Stimulated activated naive B cell treated with anti-CD40 and anti-IgM and Interleukin-4, amounts not matched to agents 10 μg/mL and 1 μg/mL and 100 μg/mL, for 72 hours (primary cell): ENCODE measurements around the gene SULT4A1.

Experiments
- ATAC-seq, 2 donors: fragments of 150-1000 bp; cut with Tn5 transposase; replicated peaks; 2 replicates each; pipeline ENCODE4 v1.10.0; 2021; ENCODE audit warnings: moderate library complexity in 1 of 2
- DNase-seq: peaks from one replicate; pipeline ENCODE4 v3.0.0; 2021
- H3K27ac Mint-ChIP-seq: one replicate; pipeline ENCODE4 v1.8.0; 2022; ENCODE audit warnings: mild to moderate bottlenecking, mixed read lengths
- H3K27me3 Mint-ChIP-seq, 2 donors: one replicate each; pipeline ENCODE4 v1.8.0; 2022; ENCODE audit warnings: mixed read lengths in 2 of 2
- H3K36me3 Mint-ChIP-seq, 2 donors: one replicate each; pipeline ENCODE4 v1.8.0; 2022; ENCODE audit warnings: mixed read lengths in 2 of 2, mild to moderate bottlenecking in 1 of 2
- H3K4me1 Mint-ChIP-seq, 2 donors: one replicate each; pipeline ENCODE4 v1.8.0; 2022; ENCODE audit warnings: mixed read lengths in 2 of 2, mild to moderate bottlenecking in 1 of 2
- H3K4me3 Mint-ChIP-seq, 2 donors: one replicate each; pipeline ENCODE4 v1.8.0; 2022; ENCODE audit warnings: mild to moderate bottlenecking in 2 of 2, mixed read lengths in 2 of 2, moderate library complexity in 1 of 2
- H3K9me3 Mint-ChIP-seq, 2 donors: one replicate each; pipeline ENCODE4 v1.8.0; 2022; ENCODE audit warnings: mixed read lengths in 2 of 2, mild to moderate bottlenecking in 1 of 2

Gene SULT4A1

GRCh38 chr22:43892183-43892894, 30.0 kb upstream of the SULT4A1 start:
- no peaks in the 10 kb centered on the region for H3K9me3 Mint-ChIP-seq
- ATAC-seq: no peak

GRCh38 chr22:43891360-43892182, 29.3 kb upstream of the SULT4A1 start, which contains the start of gene PNPLA5:
TSS of gene PNPLA5 (minus strand) at chr22:43892013. CDS start at chr22:43891880, 133 bp downstream.
- H3K36me3 Mint-ChIP-seq: no peaks in the 10 kb centered on the region
- no peaks in the 10 kb centered on the region for H3K9me3 Mint-ChIP-seq
- H3K4me3 Mint-ChIP-seq: peak within 1 kb of the TSS in 1 of 2 donors; percentile 60
- H3K4me1 Mint-ChIP-seq: peaks cover 3 to 8% of the 10 kb centered on the region in 2 donors
- DNase-seq (no peak), ATAC-seq (peak; percentile 58 to 61)
- H3K27me3 Mint-ChIP-seq: peaks cover 49 to 77% of the 10 kb centered on the region in 2 donors
- no peak within 1 kb of the TSS for H3K27ac Mint-ChIP-seq

More at GRCh38 chr22:43892183-43892894, 30.0 kb upstream of the SULT4A1 start:
- Mint-ChIP-seq H3K4me1 (peaks cover 3 to 8% of the 10 kb centered on the region in 2 donors), H3K27ac (no peak overlapping the region), H3K36me3 (no peaks in the 10 kb centered on the region), H3K27me3 (peaks cover 44 to 69% of the 10 kb centered on the region in 2 donors), H3K4me3 (no peak overlapping the region)
- DNase-seq: no peak

- DNase-seq (no peak), ATAC-seq (no peak)
- Mint-ChIP-seq H3K36me3 (no peaks in the 10 kb centered on the region), H3K4me3 (no peak overlapping the region), H3K27me3 (peaks cover 45 to 77% of the 10 kb centered on the region in 2 donors), H3K9me3 (no peaks in the 10 kb centered on the region), H3K27ac (no peak overlapping the region), H3K4me1 (peaks cover 3 to 8% of the 10 kb centered on the region in 2 donors)
Observed at GRCh38 chr22:43890901-43891331, 28.6 kb upstream of the SULT4A1 start.

GRCh38 chr22:43889860-43890253, 27.5 kb upstream of the SULT4A1 start:
- peaks cover 0 to 1% of the 10 kb centered on the region in 2 donors for H3K9me3 Mint-ChIP-seq
- no peak overlapping the region for H3K4me3 Mint-ChIP-seq
- H3K27me3 Mint-ChIP-seq: peaks cover 51 to 83% of the 10 kb centered on the region in 2 donors
- no peak overlapping the region for H3K27ac Mint-ChIP-seq
- DNase-seq (no peak), ATAC-seq (no peak)
- peaks cover 5 to 9% of the 10 kb centered on the region in 2 donors for H3K4me1 Mint-ChIP-seq
- H3K36me3 Mint-ChIP-seq: no peaks in the 10 kb centered on the region

- Mint-ChIP-seq H3K9me3 (peaks cover 0 to 1% of the 10 kb centered on the region in 2 donors), H3K36me3 (no peaks in the 10 kb centered on the region)
Observed at GRCh38 chr22:43889201-43889859, 27.0 kb upstream of the SULT4A1 start.

GRCh38 chr22:43888740-43889139, 26.4 kb upstream of the SULT4A1 start:
- no peak for ATAC-seq

More at GRCh38 chr22:43889201-43889859, 27.0 kb upstream of the SULT4A1 start:
- no peak for ATAC-seq
- Mint-ChIP-seq H3K4me1 (peaks cover 8 to 12% of the 10 kb centered on the region in 2 donors), H3K4me3 (no peak overlapping the region), H3K27ac (no peak overlapping the region), H3K27me3 (peaks cover 54 to 86% of the 10 kb centered on the region in 2 donors)
- no peak for DNase-seq

GRCh38 chr22:43887391-43887790, 25.1 kb upstream of the SULT4A1 start:
- Mint-ChIP-seq H3K4me3 (no peak overlapping the region), H3K27ac (no peak overlapping the region), H3K36me3 (no peaks in the 10 kb centered on the region), H3K9me3 (peaks cover 0 to 1% of the 10 kb centered on the region in 2 donors), H3K4me1 (peaks cover 8 to 12% of the 10 kb centered on the region in 2 donors), H3K27me3 (peaks cover 45 to 75% of the 10 kb centered on the region in 2 donors)
- ATAC-seq (no peak), DNase-seq (no peak)

More at GRCh38 chr22:43888740-43889139, 26.4 kb upstream of the SULT4A1 start:
- H3K4me1 Mint-ChIP-seq: peaks cover 8 to 12% of the 10 kb centered on the region in 2 donors
- no peak overlapping the region for H3K27ac Mint-ChIP-seq
- no peak for DNase-seq
- no peak overlapping the region for H3K4me3 Mint-ChIP-seq
- H3K36me3 Mint-ChIP-seq: no peaks in the 10 kb centered on the region
- H3K9me3 Mint-ChIP-seq: peaks cover 0 to 1% of the 10 kb centered on the region in 2 donors
- peaks cover 51 to 82% of the 10 kb centered on the region in 2 donors for H3K27me3 Mint-ChIP-seq

GRCh38 chr22:43886231-43886630, 23.9 kb upstream of the SULT4A1 start:
- Mint-ChIP-seq H3K27me3 (peaks cover 41 to 64% of the 10 kb centered on the region in 2 donors), H3K4me3 (no peak overlapping the region)

GRCh38 chr22:43885786-43886185, 23.5 kb upstream of the SULT4A1 start:
- no peak for ATAC-seq
- Mint-ChIP-seq H3K4me1 (peaks cover 4% of the 10 kb centered on the region in 2 donors), H3K4me3 (no peak overlapping the region), H3K9me3 (peaks cover 0 to 1% of the 10 kb centered on the region in 2 donors), H3K27me3 (peaks cover 41 to 62% of the 10 kb centered on the region in 2 donors), H3K27ac (no peak overlapping the region), H3K36me3 (no peaks in the 10 kb centered on the region)
- no peak for DNase-seq

More at GRCh38 chr22:43886231-43886630, 23.9 kb upstream of the SULT4A1 start:
- DNase-seq (no peak), ATAC-seq (no peak)
- Mint-ChIP-seq H3K36me3 (no peaks in the 10 kb centered on the region), H3K4me1 (peaks cover 5 to 7% of the 10 kb centered on the region in 2 donors), H3K27ac (no peak overlapping the region), H3K9me3 (peaks cover 0 to 1% of the 10 kb centered on the region in 2 donors)

GRCh38 chr22:43885319-43885671, 23.0 kb upstream of the SULT4A1 start:
- ATAC-seq: no peak

GRCh38 chr22:43884600-43885318, 22.4 kb upstream of the SULT4A1 start:
- H3K4me1 Mint-ChIP-seq: peaks cover 4% of the 10 kb centered on the region in 2 donors
- H3K27me3 Mint-ChIP-seq: peaks cover 46 to 62% of the 10 kb centered on the region in 2 donors
- H3K9me3 Mint-ChIP-seq: peaks cover 0 to 1% of the 10 kb centered on the region in 2 donors
- DNase-seq (peak; percentile 32), ATAC-seq (peak; percentile 51 to 61)
- no peak overlapping the region for H3K27ac Mint-ChIP-seq
- H3K36me3 Mint-ChIP-seq: no peaks in the 10 kb centered on the region
- no peak overlapping the region for H3K4me3 Mint-ChIP-seq

More at GRCh38 chr22:43885319-43885671, 23.0 kb upstream of the SULT4A1 start:
- no peak for DNase-seq
- Mint-ChIP-seq H3K4me1 (peaks cover 4% of the 10 kb centered on the region in 2 donors), H3K27me3 (peaks cover 45 to 62% of the 10 kb centered on the region in 2 donors), H3K4me3 (no peak overlapping the region), H3K36me3 (no peaks in the 10 kb centered on the region), H3K27ac (no peak overlapping the region), H3K9me3 (peaks cover 0 to 1% of the 10 kb centered on the region in 2 donors)

GRCh38 chr22:43883719-43884415, 21.6 kb upstream of the SULT4A1 start:
- ATAC-seq: no peak
- Mint-ChIP-seq H3K9me3 (peaks cover 0 to 1% of the 10 kb centered on the region in 2 donors), H3K4me3 (no peak overlapping the region), H3K4me1 (peaks cover 4% of the 10 kb centered on the region in 2 donors), H3K27ac (no peak overlapping the region), H3K27me3 (peaks cover 44 to 59% of the 10 kb centered on the region in 2 donors), H3K36me3 (no peaks in the 10 kb centered on the region)
- DNase-seq: no peak
